HG03457 (cell line): Measurements from ENCODE around the gene DENND1A.
"Not testable (repeated sequence)": the region's sequence is repeated elsewhere in the genome, so short reads cannot be mapped to it uniquely, and the experiment has no call there.

ENCODE experiments used
- ATAC-seq: cut with Tn5 transposase; IDR thresholded peaks from one replicate; pipeline ENCODE4 v1.9.1; 2021; ENCODE audit warnings: moderate number of reproducible peaks; ENCODE audit not compliant: unreplicated experiment

The DENND1A gene

DNA sequence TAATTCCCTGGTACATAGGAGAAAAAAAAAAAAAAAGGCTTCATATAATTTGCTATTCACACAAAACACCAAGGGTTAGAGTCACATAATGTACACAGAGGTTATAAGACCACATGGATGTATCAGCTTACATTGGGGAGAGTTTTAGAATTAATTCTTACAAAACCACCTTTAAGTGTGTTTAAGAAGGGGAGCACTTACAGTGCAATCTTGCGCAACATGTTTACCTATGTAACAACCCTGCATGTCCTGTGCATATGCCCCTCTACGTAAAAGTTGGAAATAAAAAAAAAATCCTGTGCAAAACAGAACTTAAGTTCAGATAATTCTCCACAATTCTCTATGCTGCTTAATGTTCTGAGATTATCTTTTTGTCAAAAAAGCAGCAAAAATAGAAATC is 190.0 kb downstream of the DENND1A start:
- ATAC-seq = no peak

DNA sequence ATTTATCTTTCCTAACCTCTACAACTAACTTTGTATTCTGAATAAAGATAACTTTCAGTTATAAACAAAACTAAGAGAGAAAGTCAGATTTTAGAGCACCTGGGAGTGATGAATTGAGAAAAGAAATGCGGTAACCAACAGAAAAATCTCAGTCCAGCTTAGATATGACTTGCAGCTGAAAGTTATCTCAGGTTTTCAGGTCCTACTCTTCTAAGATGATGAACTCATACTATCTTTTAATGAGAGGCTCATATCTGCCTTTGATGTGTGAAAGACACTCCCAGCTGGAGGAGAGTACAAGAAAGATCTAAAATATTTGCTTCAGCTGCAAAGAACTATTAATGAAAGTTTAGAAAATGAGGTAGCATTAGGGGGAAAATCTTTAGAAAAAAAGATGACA is 190.5 kb downstream of the DENND1A start:
- no peak for ATAC-seq

DNA sequence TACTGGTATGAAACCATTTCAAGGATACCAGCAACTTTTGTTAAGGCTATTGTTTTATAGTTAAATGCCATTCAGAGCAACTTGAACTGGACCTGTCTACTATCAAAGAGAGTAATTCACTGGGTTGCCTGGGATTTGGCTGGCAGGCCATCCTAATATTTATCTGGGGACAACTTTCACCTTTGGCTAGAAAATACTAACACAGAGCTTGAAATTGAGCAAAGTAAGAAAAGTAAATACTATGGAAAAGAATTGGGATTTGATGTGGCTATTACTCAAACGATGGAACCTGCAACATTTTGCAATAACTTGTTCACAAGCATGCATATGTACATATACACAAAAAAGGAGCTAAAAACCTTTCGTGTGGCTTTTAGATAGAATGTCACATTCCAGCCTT is 191.3 kb downstream of the DENND1A start:
- ATAC-seq = no peak

DNA sequence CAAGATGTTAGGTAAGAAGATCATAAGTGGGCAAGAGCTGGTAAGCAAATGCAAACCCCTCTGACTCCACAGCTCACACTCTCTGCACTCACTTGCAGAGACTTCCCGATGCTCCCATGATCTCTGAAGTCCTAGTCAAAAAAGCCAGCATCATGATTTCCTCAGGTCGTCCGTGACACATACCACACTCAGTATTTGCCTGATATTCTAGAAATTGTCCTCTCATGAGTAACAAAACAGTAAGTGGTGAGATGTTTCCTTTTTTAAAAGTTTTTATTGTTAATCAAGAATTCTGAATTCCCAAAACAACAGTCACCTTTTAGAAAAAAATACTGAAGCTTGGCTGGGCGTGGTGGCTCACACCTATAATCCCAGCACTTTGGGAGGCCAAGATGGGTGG is 194.6 kb downstream of the DENND1A start:
- no peak for ATAC-seq

DNA sequence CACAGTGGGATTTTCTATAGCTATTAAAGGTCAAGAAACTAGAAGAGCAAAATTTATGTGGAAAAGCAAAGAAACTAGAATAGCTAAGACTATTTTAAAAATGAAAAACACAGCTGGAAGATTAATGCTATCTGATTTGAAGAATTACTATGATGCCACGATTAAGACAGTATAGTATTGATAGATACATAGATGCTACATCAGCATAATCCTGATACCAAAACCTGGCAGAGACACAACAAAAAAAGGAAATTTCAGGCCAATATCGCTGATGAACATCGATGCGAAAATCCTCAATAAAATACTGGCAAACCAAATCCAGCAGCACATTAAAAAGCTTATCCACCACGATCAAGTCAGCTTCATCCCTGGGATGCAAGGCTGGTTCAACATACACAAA is 201.4 kb downstream of the DENND1A start:
- ATAC-seq = not testable (repeated sequence)

DNA sequence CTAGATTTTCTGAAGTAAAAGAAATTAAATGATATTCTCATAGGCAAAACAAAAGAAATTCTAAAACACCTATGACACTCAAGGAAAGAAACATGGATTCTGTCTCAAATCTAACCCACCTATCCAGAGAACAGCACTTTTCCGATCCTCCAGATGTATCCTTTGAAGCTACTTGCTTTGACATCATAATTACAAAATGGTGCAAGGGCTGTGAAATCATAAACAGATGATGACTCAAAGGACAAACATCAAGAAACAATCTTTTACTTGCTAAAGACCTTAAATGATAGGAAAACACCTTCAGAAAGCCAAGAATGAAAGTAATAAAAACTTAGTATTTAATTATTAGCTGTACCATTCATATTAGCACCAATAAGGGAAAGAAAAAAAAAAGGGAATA is 202.6 kb downstream of the DENND1A start:
- no peak for ATAC-seq

DNA sequence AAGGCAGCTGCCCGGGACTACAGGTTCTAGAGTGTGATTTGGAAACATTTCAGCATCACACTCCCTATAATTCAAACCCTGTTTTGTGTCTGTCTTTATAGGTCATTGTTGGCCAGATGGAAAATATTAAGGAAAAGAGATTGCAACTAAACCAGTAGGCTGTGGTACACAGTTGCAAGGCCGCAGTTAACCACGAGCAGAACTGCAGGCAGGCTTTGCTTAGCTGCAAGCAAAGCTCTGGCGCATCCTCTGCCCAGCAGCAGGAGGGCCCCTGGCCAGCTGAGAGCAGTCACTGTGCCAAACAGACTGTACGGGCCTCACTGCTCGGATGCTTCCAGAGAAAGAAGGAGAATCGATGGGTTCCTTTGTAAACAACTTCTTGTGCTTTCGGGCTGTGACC is 204.5 kb downstream of the DENND1A start:
- ATAC-seq = no peak

DNA sequence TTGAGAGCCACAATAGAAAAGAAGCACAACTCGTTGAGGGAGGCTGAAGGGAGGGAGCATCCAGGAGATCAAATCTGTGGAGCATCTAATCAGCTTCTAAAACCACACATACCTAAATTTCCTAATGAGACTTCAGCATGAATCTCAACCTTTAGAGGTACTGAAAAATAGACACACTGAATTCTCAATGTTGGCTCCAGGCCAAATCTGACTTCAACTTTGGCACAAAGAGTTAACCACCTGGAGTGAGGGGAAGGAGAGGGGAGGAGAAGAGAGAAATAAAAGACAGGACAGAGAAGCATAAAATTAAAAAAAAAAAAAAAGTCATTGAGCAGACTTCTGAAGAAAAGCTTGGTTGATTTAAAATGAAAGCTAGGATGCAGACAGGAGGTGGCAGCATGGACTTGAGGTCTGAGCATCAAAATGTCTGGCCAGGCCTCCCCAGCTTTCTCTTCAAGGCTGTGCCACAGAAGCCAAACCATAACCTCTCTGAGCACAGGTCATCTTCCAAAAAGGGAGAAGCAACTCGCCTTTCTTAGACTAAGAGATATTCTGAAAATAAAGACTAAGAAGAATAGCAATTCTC is 205.6 kb downstream of the DENND1A start:
- no peak for ATAC-seq

DNA sequence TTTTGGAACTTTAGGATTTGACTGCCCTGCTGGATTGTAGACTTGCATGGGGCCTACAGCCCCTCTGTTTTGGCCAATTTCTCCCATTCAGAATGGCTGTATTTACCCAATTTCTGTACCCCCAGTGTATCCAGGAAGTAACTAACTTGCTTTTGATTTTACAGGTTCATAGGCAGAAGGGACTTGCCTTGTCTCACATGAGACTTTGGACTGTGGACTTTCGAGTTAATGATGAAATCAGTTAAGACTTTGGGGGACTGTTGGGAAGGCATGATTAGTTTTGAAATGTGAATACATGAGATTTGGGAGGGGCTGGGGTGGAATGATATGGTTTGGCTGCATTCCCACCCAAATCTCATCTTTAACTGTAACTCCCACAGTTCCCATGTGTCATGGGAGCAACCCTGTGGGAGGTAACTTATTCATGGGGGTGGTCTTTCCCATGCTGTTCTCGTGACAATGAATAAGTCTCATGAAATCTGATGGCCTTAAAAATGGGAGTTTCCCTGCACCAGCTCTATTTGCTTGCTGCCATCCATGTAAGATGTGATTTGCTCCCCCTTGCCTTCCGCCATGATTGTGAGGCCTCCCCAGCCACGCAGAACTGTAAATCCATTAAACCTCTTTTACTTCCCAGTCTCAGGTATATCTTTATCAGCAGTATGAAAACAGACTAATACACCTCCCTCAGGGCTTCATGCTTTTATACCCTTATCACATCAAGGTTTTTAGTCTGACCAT is 206.6 kb downstream of the DENND1A start:
- no peak for ATAC-seq

DNA sequence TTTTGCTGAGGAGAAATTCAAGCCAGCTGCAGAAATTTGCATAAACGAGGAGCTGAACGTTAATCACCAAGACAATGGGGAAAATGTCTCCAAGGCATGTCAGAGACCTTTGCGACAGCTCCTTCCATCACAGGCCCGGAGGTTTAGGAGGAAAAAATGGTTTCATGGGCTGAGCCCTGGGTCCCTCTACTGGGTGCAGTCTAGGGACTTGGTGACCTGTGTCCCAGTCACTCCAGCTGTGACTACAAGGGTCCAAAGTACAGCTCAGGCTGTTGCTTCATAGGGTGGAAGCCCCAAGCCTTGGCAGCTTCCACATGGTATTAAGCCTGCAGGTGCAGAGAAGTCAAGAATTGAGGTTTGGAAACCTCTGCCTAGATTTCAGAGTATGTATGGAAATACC is 207.5 kb downstream of the DENND1A start:
- no peak for ATAC-seq

DNA sequence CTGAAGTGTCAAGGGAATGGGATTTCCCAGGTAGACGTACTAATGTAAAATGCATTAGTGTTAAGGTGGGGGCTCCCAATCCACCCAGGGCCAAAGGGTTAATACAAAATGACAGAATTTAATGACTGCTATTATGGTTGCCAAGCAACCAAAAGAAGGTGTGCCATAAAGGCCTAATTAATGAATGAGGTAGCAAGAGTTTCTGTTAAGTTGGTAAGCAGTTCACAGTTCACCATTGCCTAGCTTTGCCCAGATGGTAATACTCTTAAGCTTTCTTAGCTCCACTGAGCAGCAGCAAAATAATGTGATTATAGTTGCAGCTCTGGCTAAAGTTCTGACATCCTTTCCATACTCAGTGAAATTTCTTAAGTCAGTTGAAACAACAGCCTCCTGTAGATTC is 211.7 kb downstream of the DENND1A start:
- no peak for ATAC-seq

DNA sequence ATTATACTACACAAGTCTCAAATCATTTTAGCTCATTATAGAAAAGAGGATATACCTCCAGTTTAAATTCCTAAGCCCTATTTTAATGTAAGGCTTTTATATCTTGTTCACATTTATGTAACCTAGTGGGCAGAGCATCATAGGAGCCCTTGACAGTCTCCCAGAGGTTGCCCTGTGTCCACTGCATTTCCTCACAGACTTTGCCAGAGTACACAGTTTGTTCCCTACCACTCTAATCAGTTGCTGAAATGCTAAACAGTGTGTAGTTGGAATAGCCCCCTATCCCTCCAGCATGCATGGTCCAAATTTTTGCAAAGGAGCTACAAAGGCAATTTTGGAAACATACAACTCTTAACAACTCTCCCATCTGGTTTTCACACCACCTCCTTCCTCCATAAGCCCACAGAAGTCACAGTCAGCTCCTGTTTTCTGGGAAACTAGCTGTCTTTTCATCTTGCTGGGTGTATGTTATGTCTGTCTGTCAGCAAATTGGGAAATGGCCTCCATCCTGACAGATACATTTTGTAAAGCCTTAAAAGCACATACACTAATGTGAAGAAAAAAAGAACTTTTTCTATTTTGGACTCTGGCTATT is 212.2 kb downstream of the DENND1A start:
- no peak for ATAC-seq

DNA sequence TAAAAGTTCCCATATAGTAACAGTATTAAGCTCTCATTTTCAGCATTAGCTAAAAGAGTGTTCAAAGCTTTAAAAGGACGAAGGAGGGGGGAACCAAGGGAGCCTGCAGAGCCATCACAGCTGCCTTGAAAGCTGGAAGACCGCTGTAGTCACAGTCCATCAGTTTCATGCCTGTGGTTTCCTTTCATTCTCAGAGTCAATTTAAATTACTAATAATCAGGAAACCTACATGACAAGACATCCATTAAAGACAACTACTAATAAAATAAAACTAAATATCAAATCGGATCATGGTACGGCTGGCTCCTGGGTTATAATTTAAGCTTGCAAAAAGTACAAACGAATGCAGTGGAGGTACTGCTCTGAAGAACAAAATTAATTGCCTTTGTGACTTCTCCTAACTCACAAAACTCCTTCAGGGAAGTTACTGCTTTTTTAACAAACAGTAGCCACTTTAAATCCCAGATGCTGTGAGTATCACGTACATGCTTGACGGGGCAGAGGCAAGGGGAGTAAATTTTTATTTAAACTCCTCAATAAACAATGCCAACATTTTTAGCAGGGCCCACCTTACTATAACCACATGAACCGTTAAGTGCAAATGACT is 213.5 kb downstream of the DENND1A start:
- no peak for ATAC-seq

DNA sequence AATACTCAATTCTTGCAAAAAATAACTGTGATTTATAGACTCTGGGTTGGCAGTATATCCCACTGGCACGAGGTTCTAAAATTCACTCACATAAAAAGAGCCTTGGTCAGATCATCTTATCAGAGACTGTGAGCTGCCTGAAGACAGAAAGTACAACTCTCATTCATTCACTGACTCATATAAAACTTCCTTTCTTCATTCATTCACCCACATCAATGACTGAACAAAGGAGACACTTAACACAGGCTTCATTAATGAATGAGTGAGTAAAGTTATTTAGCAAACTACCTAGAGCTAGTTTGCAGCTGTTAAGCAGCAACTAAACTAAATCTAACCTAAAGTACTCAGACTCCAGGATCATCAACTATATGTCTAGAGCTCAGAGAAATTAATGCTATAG is 214.7 kb downstream of the DENND1A start:
- no peak for ATAC-seq

DNA sequence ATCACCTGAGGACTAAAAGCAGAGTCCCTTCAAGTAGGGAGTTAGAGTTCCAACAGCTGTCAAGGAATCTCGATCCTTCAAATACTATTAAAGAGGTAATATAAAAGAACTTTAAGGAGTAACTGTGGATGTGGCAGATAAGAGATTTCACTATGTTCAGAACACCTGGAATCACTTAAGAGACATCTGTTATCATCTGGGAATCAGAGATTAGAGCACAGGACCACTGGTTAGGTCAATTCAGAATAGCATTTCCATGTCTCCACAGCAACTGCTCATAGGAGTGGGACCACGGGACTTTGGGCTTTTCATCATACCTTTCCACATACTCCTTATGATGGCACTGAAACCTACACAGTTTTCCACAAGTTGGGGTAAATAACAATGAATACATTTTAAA is 216.6 kb downstream of the DENND1A start:
- no peak for ATAC-seq

DNA sequence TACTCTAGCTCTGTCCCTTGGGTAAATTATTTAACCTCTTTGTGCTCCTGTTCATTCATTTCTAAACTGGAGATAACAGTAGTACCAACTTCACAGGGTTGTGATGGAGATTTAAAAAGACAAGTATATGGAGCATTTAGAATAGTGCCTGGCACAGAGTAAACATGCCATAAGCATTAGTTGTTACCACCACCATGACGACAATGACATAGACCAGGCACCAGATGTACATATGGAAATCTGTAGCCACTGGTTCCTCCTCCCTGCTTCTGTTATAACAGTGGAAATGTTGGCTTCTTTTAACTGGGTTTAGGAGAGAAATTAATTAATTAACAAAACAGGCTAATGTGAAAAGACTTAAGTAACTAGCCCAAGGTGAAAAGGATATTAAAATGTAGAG is 217.5 kb downstream of the DENND1A start:
- no peak for ATAC-seq

DNA sequence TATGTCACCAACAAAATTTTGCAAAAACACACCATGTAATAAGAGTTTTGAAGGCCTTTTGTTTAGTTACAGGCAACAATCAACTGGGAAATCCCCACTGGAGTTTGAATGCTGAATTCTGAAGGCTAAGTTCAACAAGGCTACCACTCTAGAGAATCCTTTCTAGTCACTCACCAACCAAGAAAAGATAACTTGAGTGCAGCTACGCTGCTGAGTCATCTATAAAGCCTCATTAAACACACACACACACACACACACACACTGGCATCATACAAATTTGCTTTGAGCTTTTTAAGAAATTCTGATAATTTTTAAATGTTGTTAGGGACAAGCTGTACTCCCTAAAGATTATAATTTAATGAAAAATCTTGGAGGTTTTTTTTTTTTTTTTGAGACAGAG is 219.6 kb downstream of the DENND1A start:
- no peak for ATAC-seq

DNA sequence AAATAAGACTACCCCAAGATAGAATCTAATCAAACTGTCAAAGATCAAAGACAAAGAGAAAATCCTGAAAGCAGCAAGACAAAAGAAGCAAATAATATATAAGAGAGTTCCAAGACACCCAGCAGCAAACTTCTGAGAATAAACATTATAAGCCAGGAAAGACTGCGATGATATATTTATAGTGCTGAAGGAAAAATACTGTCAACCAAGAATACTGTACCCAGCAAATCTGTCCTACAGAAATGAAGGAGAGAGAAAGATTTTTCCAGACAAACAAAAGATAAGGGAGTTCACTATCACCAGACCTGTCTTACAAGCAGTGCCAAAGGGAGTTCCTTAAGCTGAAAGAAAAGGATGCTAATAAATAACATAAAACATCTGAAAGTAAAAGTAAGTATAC is 227.4 kb downstream of the DENND1A start:
- ATAC-seq = no peak

DNA sequence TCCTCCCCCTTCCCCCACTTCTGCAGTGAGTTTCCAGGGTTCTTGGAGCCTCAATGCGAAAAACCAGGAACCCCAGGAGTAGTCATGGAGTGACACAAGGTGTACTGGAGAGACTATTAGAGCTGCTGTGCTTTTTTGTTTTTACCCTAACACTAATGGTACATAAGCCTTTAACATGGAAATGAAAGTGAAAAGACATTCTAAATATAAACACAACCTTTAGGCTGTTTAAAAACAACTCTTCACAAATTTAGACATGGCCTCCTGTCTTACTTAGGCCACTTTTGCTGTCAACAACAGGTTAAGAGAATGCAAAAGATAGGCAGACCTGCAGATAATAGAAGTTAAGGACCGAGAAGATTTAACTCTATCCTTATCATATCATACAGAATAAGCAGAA is 232.2 kb downstream of the DENND1A start:
- ATAC-seq = no peak

DNA sequence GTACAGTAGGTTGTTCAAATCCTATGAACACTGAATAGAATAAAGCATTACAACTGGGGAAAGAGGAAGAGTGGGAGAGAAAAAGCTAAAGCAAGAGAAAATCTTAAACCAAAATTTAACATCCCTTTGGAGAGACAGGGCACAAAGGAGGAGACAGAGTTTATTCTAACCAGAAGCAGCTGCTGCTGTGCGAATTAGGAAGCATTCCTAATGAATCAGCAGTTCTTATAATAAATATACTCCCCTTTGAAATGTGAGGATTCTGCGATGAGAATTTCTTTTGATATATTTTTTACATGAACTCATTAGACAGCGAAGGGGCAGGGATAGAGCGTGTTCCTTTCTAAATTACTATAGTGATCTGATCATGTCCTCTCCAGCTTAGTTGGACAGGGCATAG is 233.4 kb downstream of the DENND1A start:
- no peak for ATAC-seq

DNA sequence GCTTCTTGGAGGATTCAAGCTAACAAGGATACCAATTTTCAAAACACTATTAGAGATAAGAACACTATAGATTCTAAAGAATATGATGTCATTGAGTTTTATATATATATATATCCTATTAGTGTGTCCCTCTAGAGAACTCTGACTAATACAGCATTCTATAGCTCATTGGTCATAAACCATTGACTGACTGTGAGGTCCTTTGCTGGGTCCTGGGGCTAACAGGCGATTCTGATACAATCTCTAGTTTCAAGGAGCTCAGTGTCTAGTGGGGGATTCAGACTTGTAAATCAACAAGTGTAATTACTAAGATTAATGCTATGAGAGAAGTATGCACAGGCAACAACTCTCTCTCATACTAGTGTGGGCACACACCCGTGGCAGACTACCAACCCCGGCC is 234.5 kb downstream of the DENND1A start:
- no peak for ATAC-seq

DNA sequence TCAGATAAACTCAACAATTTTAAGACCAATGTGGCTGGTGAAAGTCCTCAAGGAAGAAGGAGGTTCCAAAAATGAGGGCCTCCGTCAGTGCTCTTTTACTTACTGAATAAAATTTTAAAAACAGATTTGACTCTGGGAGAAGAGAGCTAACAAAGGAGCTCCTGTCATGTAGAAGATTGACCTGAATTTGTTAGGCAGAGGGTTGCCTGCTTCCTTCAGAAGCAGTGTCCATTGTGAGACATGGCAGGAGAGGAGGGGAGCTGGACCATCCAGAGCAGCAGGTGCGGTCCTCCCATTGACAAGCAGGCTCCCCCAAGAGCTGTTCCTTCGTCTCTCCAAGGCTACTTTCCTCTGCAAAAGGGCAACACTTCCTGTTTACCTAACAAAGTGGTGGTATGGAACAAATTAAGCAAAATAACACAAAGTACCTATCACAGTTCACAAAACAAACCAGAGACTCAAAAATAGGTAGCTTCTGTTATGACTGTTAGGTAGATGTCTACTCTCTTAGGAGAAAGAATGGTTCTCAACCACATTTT is 238.1 kb downstream of the DENND1A start:
- no peak for ATAC-seq
